GM19468 (cell line): Measurements from ENCODE around the gene NMNAT3.

Experiments
- ATAC-seq: cut with Tn5 transposase; IDR thresholded peaks from one replicate; pipeline ENCODE4 v1.9.1; 2021; ENCODE audit warnings: mild to moderate bottlenecking, moderate library complexity, moderate number of reproducible peaks; ENCODE audit not compliant: unreplicated experiment; ENCODE audit errors: extremely low read depth

The NMNAT3 gene

DNA sequence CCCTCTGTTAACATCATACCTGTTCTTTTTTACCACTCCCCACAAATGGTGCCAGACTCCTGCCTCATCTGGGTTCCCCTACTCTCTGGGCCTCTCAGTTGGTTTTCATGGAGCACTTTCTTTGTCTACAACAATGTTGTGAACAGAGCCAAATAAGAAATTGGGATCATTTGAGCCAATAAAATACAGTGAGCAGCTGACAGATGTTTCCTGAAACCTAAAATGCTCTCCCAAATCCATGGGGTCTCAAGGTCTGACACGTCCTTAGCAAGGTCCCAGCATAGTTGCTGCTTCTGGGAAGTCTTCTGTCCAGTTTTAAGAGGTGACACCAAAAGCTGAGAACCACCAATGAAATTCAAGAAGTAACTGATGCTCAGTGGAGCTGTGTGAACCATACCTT, 1.7 kb downstream of the NMNAT3 start:
- ATAC-seq, result no peak

GRCh38 chr3:139675327-139675726, 2.4 kb downstream of the NMNAT3 start:
- ATAC-seq, result no peak

GRCh38 chr3:139674571-139675260, 3.1 kb downstream of the NMNAT3 start:
- no peak for ATAC-seq

- ATAC-seq, result no peak
Measured at GRCh38 chr3:139672884-139673283, 4.9 kb downstream of the NMNAT3 start.

DNA sequence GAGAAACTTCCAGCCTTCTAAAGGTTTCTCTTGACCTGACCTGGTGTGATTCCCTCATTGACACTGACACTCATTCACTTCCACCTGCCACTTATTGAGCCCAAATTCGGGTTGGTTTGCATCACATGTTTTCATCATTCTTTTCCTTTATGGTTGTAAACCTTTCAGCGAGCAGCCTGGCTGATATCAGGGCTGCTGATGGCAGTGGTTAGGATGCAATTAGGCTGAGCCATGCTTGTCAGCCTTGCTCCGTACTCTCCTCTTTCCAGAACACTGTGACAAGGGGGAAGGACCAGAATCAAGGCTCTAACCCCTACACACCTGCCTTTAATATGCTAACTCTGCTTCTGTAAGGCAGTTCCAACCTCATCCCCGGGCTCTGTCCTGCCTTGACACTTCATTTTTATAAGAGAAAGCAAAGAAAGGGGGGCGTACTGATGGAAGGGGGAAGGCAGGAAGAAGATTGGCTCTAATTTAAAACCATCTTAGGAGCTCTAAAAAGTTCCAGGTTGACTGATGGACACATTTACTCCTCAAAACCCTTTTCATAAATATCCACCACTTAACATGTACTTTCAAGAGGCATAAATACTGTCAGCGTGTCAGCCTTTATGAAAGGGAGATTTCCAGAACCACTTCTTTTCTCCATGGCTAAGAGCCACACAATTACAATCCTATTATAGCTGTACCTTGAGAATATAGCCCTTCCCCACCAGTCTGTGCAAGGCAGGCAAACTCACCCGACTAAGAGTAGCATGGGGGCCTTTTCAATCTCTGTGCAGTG, 5.7 kb downstream of the NMNAT3 start:
- no peak for ATAC-seq

- no peak for ATAC-seq
Measured at GRCh38 chr3:139671107-139671506, 6.7 kb downstream of the NMNAT3 start.

GRCh38 chr3:139670196-139670595, 7.6 kb downstream of the NMNAT3 start:
- no peak for ATAC-seq

GRCh38 chr3:139668332-139668731, 9.4 kb downstream of the NMNAT3 start:
- ATAC-seq, result no peak

DNA sequence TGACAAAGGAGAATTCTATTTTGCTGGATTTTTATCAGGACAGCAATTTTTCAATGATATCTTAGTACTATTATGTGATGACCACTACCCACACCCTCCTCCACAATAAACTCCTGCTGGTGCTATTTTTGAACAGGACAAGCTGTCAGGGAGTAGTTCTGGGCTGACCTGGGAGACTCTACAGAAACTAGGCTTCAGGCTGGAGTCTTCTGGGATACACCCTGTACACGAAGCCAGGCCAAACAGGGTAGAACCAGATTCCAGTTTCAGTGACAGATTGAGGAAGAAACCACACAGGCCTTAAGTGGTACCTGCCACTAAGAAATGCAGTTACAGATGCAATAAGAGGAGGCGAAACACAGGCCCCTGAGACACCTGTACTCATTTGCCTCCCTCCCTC, 12.8 kb downstream of the NMNAT3 start:
- no peak for ATAC-seq

DNA sequence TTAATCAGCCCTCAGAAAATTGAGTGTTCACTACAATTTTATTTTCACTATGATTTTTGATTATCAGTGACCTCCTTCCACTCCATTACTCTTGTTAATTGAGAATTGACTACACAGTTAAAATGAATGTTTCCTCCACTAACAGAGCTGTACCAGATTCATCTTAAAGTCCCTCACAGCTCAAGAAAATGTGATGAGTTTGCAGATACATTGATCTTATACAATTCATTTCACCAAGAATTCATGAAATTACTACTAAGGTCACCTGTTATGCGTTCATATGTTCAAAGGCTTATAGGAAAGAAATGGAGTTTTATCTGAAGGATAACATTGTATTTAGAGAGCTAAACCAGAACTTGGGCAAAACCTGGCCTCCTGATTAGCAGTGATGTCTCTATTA, 17.5 kb downstream of the NMNAT3 start:
- no peak for ATAC-seq

- ATAC-seq, result no peak
Measured at GRCh38 chr3:139659511-139659910, 18.3 kb downstream of the NMNAT3 start.

- ATAC-seq, result no peak
Measured at GRCh38 chr3:139657936-139658335, 19.8 kb downstream of the NMNAT3 start.

- no peak for ATAC-seq
Measured at GRCh38 chr3:139657434-139657833, 20.3 kb downstream of the NMNAT3 start.

DNA sequence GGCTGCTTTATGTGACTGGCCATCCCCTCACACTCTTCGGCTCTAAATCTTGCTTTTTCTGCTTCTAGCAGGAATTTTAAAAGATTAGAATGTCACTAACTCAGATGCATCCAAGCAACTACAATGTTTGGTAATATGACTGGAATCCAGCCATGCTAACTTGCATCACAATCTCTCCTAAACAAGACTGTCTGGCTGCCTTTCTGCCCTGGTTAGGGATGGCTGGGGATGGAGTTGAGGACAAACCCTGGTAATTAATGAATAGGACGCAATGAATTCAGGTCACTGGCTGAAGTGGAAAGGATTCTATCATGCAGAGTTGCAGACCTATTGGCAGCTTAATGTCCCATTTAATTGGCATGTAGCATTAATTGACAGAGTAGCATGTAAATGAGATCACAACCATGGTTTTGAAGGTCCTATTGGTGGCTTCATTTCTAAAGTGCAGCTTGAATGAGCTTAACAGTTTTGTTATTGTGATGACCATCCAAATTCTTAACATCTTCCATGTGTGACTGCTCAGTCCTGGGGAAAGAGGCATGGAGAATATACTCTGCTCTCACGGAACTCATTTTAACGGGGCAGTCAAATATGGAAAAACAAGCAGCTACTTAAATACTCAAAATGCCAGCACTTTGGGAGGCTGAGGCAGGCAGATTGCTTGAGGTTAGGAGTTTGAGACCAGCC, 21.7 kb downstream of the NMNAT3 start:
- ATAC-seq, result no peak

DNA sequence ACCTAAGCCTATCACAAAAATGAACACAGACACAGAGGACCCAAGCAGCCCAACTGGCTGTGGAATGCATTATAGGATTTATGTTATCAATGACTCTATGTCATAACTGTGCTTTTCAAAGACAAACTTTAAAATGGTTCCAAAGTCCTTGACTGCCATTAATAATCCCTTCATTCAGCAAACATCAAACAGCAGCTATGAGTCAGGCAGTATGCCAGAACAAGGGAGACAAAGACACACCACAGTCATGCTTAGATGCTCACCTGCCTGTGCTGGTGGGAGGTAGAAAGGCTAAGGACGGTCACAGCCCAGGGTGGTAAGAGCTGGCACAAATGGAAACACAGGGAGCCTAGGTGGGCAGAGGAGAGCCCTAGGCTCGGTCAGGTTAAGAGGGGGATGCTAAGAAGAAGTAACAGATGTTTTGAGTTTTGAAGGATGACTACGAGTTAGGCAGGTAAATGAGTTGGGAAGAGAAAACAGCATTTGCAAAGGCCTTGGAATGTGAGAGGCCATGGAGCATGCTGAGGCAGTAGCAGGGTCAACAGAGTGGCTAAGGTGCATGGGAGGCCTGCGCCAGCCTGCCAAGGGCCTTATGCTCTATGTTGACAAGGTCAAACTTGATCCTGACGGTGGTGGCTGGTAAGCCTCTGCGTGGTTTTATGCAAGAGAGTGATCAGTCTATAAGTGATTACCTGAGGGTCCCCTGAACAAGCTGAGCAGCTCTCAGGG, 23.0 kb downstream of the NMNAT3 start:
- no peak for ATAC-seq

GRCh38 chr3:139653582-139653981, 24.2 kb downstream of the NMNAT3 start:
- ATAC-seq, result no peak

DNA sequence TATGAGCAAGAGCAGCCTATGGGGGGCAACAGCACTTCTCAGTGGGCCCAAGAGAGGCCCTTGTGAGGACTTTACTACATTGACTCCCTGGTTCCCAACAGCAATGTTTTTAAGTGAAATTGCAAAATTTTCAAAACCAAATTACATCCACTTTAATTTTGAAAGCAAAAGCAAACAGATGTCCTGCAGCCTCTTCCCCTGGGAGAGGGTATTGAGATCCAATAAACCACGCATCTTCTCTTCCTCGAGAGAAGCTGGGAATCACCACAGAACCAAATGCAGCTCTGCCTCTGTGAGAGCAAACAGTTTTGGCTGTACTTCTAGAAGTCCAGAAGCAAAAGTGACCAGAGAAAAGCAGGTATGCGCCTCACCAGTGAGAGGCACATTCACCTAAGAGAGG, 25.2 kb downstream of the NMNAT3 start:
- no peak for ATAC-seq

GRCh38 chr3:139647866-139648435, 29.8 kb downstream of the NMNAT3 start:
- no peak for ATAC-seq

DNA sequence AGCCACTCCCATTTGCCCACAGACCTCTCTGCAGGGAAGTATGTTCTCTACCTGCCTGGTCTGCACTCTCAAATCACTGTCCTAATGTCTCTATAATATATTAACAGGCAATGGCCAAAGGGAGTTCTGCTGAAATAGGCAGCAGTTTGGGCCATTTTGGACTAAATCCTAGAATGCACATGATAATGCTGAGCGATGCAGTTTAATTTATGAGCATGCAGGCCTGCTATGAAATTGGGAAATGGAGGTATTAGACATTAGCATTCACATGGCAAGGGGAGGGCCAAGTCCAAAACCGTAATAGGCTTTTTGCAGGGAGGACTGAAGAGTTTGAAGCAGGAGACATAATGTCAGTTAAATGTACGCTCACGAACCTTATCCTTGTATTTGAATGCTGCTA, 31.3 kb downstream of the NMNAT3 start:
- no peak for ATAC-seq

- ATAC-seq, result no peak
Measured at GRCh38 chr3:139642996-139643395, 34.8 kb downstream of the NMNAT3 start.
